GM23248 (cell line): ENCODE data around the gene SMIM28. TPM values are rescaled to one million over a fixed set of nuclear protein-coding genes. Genes with fewer than 3 reads are reported as not detected.

Experiments used
- DNase-seq: peaks from one replicate; pipeline ENCODE4 v3.0.0-alpha.2; 2015
- H2AFZ ChIP-seq: fragments of 200-600 bp; sonication (generic); 2 replicates; pipeline ENCODE4 v1.6.1; 2016; ENCODE audit warnings: antibody characterized with exemption
- H3F3A ChIP-seq: fragments of 200-600 bp; sonication (generic); 2 replicates; pipeline ENCODE4 v1.6.1; 2016; ENCODE audit warnings: mild to moderate bottlenecking, antibody characterized with exemption, mixed run types; ENCODE audit not compliant: insufficient read depth
- H3K27ac ChIP-seq: fragments of 200-600 bp; sonication (generic); 2 replicates; pipeline ENCODE4 v1.5.1; 2016; ENCODE audit warnings: mild to moderate bottlenecking
- H3K27me3 ChIP-seq: fragments of 200-600 bp; sonication (generic); replicated peaks from 2 replicates; pipeline ENCODE4 v1.6.1; 2016; ENCODE audit warnings: mild to moderate bottlenecking; ENCODE audit not compliant: insufficient read depth
- H3K36me3 ChIP-seq: fragments of 200-600 bp; sonication (generic); 2 replicates; pipeline ENCODE4 v1.6.1; 2016; ENCODE audit warnings: low read depth, mild to moderate bottlenecking
- H3K4me1 ChIP-seq: fragments of 200-600 bp; sonication (generic); 2 replicates; pipeline ENCODE4 v1.6.1; 2016; ENCODE audit warnings: mild to moderate bottlenecking; ENCODE audit not compliant: insufficient read depth
- H3K4me2 ChIP-seq: fragments of 200-600 bp; sonication (generic); one replicate; pipeline ENCODE4 v1.6.1; 2016; ENCODE audit warnings: mild to moderate bottlenecking; ENCODE audit not compliant: unreplicated experiment
- H3K4me3 ChIP-seq: fragments of 200-600 bp; sonication (generic); 2 replicates; pipeline ENCODE4 v1.5.1; 2016; ENCODE audit warnings: mild to moderate bottlenecking
- H3K79me2 ChIP-seq: fragments of 200-600 bp; sonication (generic); 2 replicates; pipeline ENCODE4 v1.6.1; 2016; ENCODE audit warnings: mild to moderate bottlenecking; ENCODE audit not compliant: insufficient read depth
- H3K9ac ChIP-seq: fragments of 200-600 bp; sonication (generic); 2 replicates; pipeline ENCODE4 v1.6.1; 2016; ENCODE audit warnings: mild to moderate bottlenecking
- H3K9me2 ChIP-seq: fragments of 200-600 bp; sonication (generic); 2 replicates; pipeline ENCODE4 v1.6.1; 2016; ENCODE audit warnings: mixed run types, mild to moderate bottlenecking, moderate library complexity; ENCODE audit not compliant: insufficient read depth
- H3K9me3 ChIP-seq: fragments of 200-600 bp; sonication (generic); one replicate; pipeline ENCODE4 v1.6.1; 2017; ENCODE audit warnings: low read depth
- H4K20me1 ChIP-seq: fragments of 200-600 bp; sonication (generic); 2 replicates; pipeline ENCODE4 v1.6.0; 2016; ENCODE audit not compliant: insufficient read depth
- EZH2 ChIP-seq: fragments of 200-600 bp; sonication (generic); IDR thresholded peaks from 2 replicates; pipeline ENCODE4 v1.6.1; 2018; ENCODE audit warnings: antibody characterized with exemption, mild to moderate bottlenecking; ENCODE audit not compliant: insufficient read depth, poor library complexity, severe bottlenecking
- EZH2phosphoT487 ChIP-seq: fragments of 200-600 bp; sonication (generic); IDR thresholded peaks from 2 replicates; pipeline ENCODE4 v1.6.1; 2018; ENCODE audit warnings: antibody characterized with exemption, moderate library complexity, mild to moderate bottlenecking, low read depth; ENCODE audit not compliant: insufficient read depth
- WGBS, 2 experiments: methylation state at CpG; one replicate each; pipeline ENCODE4 v1.1.6; 2015 to 2017; ENCODE audit warnings: low lambda C conversion rate in 2 of 2, low coverage in 1 of 2; ENCODE audit errors: missing lambda C conversion rate in 2 of 2; 5-methylcytosine and 5-hydroxymethylcytosine counted together
- in situ Hi-C: fragments of 300-500 bp; cut with MboI; formaldehyde crosslinking; loops from 2 replicates; pipeline ENCODE4 v1.15.0; 2020
- polyA plus RNA-seq: library from polyadenylated mRNA; unstranded; fragments of >200 nt; fragmentation: Nextera tagmentation; extraction: Ambion mirVana; gene quantifications from 2 replicates; pipeline ENCODE4 v1.2.1, GENCODE V29; 2016
- total RNA-seq: library from RNA; depleted of rRNA; stranded (reverse); fragments of >200 nt; shearing (Covaris generic); gene quantifications from 2 replicates; pipeline ENCODE4 v1.2.3, GENCODE V29; 2014

Gene SMIM28
- total and polyA plus RNA-seq, 2 experiments from 2014 or later, result not detected

- no peaks in the 10 kb centered on the region for H3K4me1 ChIP-seq
- H3K9me3 ChIP-seq, result no peaks in the 10 kb centered on the region
- H3K4me2 ChIP-seq, result no peak overlapping the region
- H3K79me2 ChIP-seq, result no peaks in the 10 kb centered on the region
- H3K9ac ChIP-seq, result no peak overlapping the region
- DNase-seq, result no peak
- H3K27me3 ChIP-seq, result 0 out of 2 replicates have a peak, but pooled peaks cover 4% of the 10 kb centered on the region
- H2AFZ ChIP-seq, result no peak overlapping the region
- no peaks in the 10 kb centered on the region for H3K9me2 ChIP-seq
- TF ChIP-seq EZH2, result no peak
- TF ChIP-seq EZH2phosphoT487, result no peak
- no peaks in the 10 kb centered on the region for H3K36me3 ChIP-seq
- no peak overlapping the region for H3K4me3 ChIP-seq
- no peaks in the 10 kb centered on the region for H4K20me1 ChIP-seq
- in situ Hi-C loops, result no loop called here
- H3K27ac ChIP-seq, result no peak overlapping the region
- H3F3A ChIP-seq, result no peaks in the 10 kb centered on the region
These were observed 3.5 kb upstream of the SMIM28 start for GRCh38 chr6:138374230-138374629.

- H3K9me3 ChIP-seq, result no peaks in the 10 kb centered on the region
- no peak overlapping the region for H3K4me3 ChIP-seq
- in situ Hi-C loops, result no loop called here
- no peak overlapping the region for H3K4me2 ChIP-seq
- no peak for DNase-seq
- no peak overlapping the region for H2AFZ ChIP-seq
- H3K4me1 ChIP-seq, result no peaks in the 10 kb centered on the region
- H3K27me3 ChIP-seq, result 0 out of 2 replicates have a peak, but pooled peaks cover 4% of the 10 kb centered on the region
- TF ChIP-seq EZH2phosphoT487 (no peak), EZH2 (no peak)
- no peaks in the 10 kb centered on the region for H3F3A ChIP-seq
- H3K36me3 ChIP-seq, result no peaks in the 10 kb centered on the region
- H3K9me2 ChIP-seq, result no peaks in the 10 kb centered on the region
- H3K27ac ChIP-seq, result no peak overlapping the region
- WGBS, 2 experiments, result 82 to 87% methylated on average over 2 of the region's 2 CpGs
- H3K9ac ChIP-seq, result no peak overlapping the region
- no peaks in the 10 kb centered on the region for H4K20me1 ChIP-seq
- H3K79me2 ChIP-seq, result no peaks in the 10 kb centered on the region
These were observed 2.9 kb upstream of the SMIM28 start for GRCh38 chr6:138374815-138375214.

GRCh38 chr6:138377042-138377441 lies 663 bp upstream of the SMIM28 start:
- H3K4me1 ChIP-seq, result no peaks in the 10 kb centered on the region
- in situ Hi-C loops, result no loop called here
- no peak overlapping the region for H3K4me2 ChIP-seq
- no peak overlapping the region for H3K4me3 ChIP-seq
- H3K36me3 ChIP-seq, result no peaks in the 10 kb centered on the region
- no peaks in the 10 kb centered on the region for H3K9me3 ChIP-seq
- no peak overlapping the region for H3K27ac ChIP-seq
- no peak overlapping the region for H3K9ac ChIP-seq
- 0 out of 2 replicates have a peak, but pooled peaks cover 4% of the 10 kb centered on the region for H3K27me3 ChIP-seq
- no peaks in the 10 kb centered on the region for H3K9me2 ChIP-seq
- no peaks in the 10 kb centered on the region for H3K79me2 ChIP-seq
- no peaks in the 10 kb centered on the region for H3F3A ChIP-seq
- DNase-seq, result no peak
- no peak overlapping the region for H2AFZ ChIP-seq
- no peaks in the 10 kb centered on the region for H4K20me1 ChIP-seq
- TF ChIP-seq EZH2phosphoT487 (no peak), EZH2 (no peak)

GRCh38 chr6:138378463-138378862 lies 758 bp downstream of the SMIM28 start:
- WGBS, 2 experiments, result 65 to 70% methylated on average over 4 of the region's 4 CpGs
- Histone ChIP-seq H3K4me3 (no peak overlapping the region), H2AFZ (no peak overlapping the region), H3K27me3 (0 out of 2 replicates have a peak, but pooled peaks cover 4% of the 10 kb centered on the region), H3K27ac (no peak overlapping the region), H3K9ac (no peak overlapping the region), H4K20me1 (no peaks in the 10 kb centered on the region), H3K4me2 (no peak overlapping the region), H3K79me2 (no peaks in the 10 kb centered on the region), H3K4me1 (no peaks in the 10 kb centered on the region), H3K9me3 (no peaks in the 10 kb centered on the region), H3F3A (no peaks in the 10 kb centered on the region), H3K36me3 (no peaks in the 10 kb centered on the region), H3K9me2 (no peaks in the 10 kb centered on the region)
- in situ Hi-C loops, result no loop called here
- DNase-seq, result no peak
- no peak for TF ChIP-seq EZH2
- no peak for TF ChIP-seq EZH2phosphoT487
